HG03139 (cell line): ENCODE measurements around the gene ACRBP.
"Not testable (repeated sequence)": the region's sequence is repeated elsewhere in the genome, so short reads cannot be mapped to it uniquely, and the experiment has no call there.

Experiments
- ATAC-seq: cut with Tn5 transposase; IDR thresholded peaks from one replicate; pipeline ENCODE4 v1.9.1; 2021; ENCODE audit not compliant: unreplicated experiment

The ACRBP gene

DNA sequence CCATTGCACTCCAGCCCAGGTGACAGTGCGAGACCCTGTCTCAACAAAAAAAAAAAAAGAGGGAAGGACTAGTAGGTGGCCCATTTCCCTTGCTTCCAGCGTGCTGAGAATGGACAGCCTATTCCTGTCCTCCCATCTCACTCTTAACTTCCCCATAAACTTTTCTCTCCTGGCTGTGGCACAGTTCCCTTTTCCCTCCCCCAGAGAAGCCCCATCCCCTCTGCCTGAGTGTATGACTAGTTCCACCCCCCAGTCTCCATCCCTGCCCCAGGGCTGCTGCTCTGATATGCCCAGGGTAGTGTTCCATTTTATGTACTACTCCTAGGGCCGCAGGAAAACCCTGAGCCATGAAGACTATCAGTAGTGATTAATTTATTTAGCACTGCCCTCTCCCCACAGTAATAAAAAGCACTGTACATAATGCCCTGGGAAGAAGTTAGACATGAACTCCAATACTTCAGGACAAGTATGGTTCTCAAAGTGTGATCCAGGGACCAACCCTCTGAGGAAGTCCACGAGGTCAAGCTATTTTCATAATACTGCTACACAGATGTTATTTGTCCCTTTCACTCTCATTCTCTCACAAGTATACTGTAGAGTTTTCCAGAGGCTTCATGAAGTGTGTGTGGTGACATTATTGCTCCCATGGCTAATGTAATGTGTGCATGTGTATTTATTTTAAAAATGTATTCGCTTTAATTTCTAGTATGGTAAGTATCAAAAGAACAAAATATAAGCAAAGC, 28.6 kb downstream of the ACRBP start:
- no peak for ATAC-seq

DNA sequence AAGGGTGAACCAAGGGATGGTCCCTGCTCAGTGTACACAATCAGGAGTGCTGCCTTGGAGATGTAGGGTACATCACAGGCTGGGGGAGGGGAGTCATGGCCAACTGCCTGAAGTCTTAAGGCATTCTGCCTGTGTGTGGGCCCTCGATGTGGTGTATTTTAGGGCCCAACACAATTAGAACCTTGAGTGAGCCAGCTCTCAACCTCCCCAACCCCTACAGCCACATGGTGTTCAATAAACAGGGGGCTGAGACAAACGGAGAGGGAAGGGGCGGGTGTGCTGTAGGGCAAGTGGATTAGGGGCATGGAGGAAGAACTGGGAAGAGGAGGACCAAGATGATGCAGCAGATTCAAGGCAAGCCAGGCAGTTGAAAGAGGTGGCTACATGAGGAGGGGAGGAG, 31.4 kb downstream of the ACRBP start:
- ATAC-seq: no peak

DNA sequence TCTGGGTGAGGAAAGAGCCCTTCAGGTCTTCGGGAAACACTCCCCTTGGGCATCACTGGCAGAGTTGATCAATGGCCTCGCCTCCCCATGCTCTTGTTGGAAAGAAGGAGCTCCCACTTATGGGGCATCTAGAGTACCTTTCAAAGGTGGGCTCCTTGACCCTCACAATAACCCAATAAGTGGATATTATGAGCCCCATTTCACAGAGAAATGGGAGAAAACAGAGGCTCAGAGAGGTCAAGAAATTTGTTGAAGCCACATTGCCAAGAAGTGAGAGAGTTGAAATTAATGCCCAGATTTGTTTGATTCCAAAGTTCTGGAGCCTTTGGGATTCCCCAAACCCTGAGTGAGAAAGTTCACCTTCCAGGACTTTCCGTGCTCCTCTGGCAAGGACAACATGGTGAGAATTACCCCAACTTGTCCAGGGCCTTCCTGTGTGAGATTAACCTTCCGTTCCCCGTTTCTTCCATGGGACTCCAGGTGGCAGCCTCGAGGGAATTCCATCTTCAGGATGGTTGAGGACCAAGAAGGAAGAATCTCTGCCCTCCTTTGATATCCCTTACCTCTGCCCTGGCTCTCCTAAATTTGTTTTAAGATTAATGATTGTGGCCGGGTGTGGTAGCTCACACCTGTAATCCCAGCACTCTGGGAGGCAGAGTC, 32.6 kb downstream of the ACRBP start:
- no peak for ATAC-seq

DNA sequence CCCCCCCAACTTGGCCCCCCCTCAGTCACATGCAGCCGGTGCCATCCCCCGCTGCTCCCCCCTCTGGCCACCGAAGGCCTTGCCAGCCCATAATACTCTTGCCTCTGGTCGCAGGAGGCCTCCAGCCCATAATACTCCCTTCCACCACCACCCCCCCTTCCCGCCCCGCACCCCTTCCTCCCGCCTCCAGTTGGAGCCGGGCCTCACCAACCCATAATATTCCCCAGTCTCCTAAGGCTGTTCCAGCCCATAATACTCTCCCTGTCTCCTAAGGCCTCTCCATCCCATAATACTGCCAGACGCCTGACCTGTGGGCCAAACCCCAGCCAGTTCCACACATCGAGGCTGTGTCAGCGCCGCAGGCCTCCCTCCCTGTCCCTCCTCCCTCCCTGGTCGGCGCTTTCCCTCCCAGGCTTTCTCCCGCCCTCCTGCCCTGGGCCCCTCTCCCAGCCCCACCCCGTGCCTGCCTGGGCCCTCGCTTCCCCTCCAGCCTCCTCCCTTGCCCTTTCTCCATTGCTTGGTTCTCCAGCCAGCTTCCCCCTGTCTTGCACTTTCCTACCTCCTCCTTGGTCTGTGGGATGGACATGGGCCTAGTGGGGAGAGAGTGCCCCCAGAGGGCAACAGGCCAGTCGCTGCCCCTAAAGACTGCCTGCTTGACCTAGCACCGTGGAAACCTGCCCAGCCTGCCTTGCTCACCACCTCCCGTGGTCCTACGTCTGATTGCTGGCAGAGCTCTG, 33.3 kb downstream of the ACRBP start:
- ATAC-seq: no peak

DNA sequence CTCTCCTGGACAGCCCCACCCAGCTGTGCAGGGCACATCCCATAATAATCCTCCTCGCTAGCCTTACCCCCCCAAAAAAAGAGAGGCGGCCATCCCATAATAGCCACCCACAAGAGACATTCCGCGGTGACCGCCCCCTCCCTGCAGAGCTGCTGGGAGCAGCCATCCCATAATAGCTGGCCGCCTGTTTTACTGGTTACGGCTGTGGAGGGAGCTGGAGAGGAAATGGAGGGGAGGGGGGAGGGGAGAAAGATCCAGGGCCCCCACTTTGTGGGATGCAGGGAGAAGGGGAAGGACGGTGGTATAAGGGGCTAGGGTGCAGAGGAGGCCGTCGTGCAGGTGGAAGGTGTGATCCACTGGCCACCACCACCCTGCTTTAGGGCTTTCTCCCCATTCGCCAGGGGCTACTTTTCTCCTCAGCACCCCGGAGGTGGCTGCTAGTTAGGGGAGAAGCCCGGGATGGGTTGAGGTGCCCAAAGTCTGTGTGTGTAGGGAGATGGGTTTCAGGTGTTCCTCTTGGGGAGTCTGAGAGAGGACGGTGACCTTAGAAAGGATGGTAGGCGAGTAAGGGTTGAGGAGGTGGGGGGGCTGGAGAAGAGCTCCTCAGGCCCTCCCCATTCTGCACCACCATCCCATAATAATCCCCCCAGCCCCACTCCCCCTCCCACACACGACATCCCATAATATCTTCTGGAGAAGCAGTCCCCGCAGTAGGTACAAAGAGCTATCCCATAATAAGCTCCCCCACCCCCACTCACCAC, 34.0 kb downstream of the ACRBP start:
- no peak for ATAC-seq

DNA sequence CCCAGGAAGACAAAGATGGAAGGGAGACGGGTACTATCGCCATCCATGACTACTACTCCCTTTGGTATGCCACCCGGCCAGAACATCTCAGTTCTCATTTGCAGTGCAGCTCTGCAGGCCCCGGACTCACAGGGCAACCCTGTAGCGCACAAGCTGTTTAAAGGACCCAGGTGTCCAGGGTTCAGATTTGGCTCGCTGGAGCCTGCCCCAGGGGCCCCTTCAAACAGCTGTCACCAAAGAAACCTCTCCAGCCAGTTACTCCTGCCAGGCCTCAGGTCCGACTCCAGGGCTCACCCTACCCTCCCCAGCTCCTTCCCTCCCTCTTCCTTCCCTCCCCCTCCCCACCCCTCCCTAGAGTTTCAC, 34.6 kb downstream of the ACRBP start:
- no peak for ATAC-seq

DNA sequence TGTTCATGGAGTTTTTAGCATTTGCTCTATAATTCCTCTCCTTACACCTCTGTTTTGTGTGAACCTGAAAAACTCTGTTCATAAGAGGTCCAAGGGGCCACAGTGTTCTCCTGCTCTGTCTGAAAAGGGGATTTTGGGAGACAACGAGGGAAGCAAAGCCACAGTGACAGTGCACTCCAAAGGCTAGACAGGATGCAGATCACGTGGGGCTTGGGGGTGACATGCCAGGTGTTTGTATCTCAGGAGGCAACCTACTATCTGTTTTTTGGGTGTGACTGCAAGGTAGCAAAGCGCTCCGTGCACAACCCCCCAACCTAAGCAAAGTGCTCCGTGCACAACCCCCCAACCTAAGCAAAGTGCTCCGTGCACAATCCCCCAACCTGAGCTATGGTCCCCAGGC, 35.0 kb downstream of the ACRBP start:
- no peak for ATAC-seq

DNA sequence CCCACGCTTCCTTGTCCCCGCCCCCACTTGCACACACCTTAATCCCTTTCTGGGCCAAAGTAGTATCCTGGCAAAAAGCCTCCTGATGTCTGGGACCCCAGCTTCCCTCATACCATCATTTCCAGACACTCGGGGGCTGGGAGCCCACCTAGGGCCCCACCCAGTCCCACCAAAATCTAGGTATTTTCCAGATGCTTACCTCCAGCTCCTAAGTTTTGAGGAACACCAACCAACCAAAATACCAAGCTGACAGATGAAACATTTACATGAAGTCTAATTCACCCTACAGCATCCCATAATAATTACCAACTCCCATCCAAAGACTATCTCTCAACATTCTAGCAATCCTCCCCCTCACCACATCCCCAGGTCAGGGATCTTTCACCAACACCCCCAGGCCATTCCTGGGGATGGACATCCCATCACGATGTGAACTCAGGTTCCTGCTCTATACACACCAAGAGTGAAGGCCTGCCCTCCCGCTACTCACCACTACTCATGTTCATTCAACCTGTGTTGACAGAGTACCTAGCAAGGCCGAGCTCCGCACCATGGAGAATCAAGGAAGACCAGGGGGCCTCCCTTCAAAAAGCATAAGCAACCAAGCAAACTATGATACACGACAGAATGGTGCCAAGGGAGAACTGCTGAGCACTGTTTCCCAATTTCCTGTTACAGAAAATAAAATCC, 38.5 kb downstream of the ACRBP start:
- no peak for ATAC-seq

DNA sequence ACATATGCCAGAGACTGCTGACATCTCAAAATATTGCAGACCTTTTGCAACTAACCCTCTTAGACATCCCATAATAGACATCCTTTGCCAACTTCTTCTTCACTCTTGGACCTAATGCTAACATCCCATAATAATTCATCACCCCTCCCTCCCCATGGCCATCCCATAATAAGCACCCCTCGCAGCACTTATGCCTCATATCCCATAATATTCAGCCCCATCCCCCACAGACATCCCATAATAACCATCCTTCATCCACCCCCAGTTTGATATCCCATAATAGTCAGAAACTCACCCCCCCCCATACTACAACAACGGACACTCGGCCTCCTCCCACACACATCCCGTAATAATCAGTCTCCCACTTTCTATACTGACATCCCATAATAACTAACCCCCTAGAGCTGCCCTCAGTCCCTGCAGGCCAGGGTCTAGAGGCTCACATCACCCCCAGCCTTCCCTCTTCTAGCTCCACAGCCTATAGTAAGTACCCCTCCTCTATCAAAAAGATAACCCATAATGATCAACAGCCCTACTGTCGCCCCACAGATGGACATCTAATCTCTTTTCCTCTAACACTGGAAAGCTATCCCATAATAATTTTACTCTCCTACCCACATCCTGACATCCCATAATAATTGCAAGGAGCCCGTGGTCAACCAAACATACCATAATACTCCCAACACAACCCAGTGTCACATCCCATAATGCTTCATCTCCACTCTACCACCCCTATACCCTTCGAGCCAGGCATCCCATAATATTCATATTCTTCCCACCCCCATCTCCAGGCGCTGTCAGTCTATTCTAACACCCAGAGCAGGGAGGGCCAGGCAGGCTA, 39.3 kb downstream of the ACRBP start:
- ATAC-seq: no peak

DNA sequence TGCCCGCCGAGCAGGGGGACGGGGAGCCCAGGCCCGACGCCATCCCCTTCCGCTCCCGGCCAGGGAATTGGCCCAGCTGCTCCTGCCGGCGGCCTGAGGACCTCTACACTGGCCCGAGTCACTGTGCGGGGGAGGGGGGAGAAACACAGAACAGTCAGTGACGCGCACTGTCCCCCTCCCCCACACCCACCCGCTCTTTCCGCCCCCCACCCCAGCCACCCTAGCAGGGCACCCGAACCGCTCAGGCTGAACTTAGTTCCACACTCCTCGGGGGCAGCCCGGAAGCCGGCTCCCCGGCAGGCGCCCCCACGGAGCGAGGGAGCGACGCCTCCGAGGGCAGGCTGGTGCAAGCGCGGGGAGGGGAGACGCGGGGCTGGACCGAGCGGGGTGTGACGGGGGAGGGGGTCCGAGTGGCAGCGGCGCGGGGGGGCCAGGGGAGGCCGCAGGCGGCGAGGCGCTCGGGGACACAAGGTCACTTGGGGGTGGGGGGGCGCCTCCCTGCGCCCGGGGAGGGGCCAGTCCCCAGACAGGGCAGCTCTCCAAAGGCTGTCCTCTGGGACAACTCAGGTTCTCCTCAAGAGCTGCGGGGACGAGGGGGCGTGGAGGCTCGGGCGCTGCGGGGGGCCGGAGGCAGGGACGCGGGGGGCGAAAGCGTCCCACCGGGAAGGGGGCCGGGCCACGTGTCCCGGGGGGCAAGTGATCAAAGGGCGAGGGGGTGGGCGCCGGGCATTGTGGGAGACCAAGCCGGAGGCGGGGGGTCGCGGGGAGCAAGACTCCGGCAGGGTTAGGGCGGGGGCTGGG, 40.7 kb downstream of the ACRBP start:
- no peak for ATAC-seq

DNA sequence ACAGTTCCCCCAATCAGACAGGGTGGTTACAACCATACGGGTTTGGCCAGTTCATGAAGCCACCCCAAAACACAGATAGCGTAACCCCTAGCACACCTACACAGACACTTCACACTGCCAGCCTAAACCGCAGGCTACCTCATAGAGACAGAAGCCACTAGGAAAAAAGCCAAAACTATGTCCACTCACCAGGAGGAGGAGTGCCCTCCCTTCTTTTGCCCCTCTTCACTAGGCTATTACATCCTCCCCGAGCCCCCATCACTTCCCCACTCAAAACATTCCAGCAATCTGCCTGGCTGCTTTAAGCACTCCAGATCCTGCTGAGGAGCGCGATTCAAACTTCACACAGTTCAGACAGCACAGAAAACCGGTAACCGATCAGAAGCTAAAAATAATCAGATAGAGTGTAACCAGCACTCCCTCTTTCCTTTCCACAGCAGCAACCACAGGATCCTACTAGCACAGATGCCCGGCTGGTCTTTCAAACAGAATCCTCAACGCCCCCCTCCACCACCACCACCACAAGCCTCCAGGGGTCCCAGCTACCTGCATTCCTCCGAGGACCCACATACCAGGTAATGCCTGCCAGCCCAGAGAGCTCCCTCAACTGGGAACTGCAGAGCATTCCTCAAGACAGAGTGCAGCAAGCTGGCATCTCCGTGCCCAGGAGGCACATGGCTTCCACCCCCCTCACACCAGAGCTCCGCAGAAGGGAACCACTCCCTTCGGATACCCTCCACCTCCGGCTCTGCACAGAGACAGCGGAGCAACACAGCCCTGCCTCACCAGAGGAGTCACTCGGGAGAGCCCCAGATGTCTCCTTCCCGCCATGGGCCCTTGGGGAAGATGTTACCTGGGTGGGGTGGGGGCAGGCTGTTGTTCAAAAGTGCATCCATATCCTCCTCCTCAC, 41.6 kb downstream of the ACRBP start:
- ATAC-seq: no peak

DNA sequence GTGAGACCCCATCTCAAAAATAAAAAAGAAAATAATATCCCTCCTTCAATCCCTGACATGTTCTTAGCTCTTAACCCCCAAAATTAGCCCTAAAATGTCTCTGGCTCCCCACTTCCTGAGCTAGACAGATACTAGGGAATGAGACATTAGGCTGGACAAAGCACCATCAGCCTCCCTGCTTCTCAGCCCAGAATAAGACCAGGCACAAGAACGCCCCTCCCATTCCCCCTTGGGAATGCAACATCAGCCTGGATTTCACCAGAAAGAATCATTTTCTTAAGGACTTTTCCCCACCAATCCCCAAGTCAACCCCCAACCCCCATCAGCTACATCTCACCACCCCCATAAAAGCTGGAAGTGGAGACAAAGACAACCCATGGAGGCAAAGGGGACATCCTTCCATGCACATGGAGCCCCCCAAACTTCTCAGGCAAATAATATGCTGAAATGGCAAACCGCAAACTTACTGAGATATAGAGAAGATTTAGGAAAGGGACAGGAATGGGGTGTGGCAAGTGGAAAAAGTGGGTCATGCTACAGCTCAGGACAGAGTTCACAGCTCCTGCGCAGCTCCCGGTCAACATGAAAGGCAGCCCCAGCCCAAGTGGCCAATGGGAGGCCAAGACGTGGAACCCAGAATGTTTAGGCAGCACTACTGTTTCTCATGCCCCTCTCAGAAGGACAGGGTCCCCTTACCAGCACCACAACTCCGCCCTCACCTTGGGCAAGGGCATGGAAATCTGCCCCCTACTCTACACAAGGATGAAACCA, 42.8 kb downstream of the ACRBP start:
- no peak for ATAC-seq

DNA sequence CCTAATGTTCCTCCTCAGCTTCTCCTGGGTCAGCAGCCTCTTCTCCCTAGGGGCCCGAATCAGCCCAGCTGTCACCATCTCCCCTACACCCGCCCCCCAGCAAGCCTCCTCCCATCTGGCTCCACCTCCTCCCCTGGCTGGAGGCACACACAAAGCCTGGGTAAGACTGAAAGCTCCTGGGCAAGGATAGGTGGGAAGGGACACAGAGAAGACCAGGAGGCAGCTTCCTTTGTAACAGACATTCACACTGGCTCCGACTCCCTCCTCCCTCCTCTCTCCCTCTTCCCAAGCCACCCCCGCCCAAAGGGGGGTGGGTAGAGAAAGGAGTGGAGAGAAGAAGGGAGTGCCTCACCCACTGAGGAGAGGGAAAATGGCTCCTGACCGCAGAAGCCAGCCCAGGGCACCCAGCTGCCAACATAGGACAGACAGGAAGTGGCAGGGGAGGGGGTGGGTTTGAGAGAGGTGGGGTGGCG, 44.1 kb downstream of the ACRBP start:
- ATAC-seq: no peak

DNA sequence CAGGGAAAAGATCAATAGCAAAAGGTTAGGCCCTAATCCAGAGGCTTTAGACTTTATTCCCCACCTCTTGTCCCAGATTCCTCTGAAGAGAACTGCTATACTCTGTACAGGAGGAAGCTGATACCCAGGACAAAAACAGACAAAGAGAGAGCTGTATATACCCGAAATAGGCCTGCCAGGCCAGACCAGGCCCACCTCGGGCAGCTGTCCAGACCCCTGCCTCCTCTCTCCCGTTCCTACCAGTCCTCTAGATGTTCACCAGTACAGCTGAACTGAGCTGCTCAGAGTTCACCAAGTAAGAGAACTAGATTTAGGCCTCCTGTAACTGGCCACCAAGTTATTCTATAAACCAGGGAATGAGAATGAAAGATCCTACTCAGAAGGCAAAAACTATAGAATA, 44.7 kb downstream of the ACRBP start:
- ATAC-seq: no peak

DNA sequence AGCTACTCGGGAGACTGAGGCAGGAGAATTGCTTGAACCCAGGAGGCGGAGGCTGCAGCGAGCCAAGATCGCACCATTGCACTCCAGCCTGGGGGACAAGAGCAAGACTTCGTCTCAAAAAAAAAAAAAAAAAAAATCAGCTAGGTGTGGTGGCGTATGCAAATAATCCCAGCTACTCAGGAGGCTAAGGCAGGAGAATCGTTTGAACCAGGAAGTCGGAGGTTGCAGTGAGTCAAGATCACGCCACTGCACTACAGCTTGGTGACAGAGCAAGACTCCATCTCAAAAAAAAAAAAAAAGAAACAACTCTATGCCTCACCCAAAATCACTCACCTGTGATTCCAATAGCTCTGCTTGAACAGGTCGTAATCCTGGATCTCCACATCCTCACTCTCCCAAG, 51.6 kb downstream of the ACRBP start:
- ATAC-seq: not testable (repeated sequence)

DNA sequence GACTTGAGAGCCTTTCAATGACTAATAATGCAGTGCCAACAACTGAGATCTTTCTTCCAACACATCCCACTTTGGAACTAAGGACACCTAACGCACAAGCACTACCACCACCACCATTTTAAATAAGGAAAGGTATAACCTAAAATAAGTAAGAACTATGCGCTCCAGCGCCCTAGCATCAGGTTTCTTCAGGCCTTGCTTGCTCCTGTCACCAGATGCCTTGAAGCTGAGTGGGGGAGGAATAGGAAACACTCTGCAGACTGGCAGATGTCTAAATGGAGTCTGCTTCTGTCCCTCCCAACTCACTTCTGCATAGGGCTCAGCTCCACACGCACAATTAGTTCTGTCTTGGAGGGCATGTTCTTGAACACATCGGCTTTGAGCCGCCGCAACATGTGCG, 55.1 kb downstream of the ACRBP start:
- no peak for ATAC-seq
